Measurements from ENCODE around the gene GPC5.
"Not testable (repeated sequence)": the region's sequence is repeated elsewhere in the genome, so short reads cannot be mapped to it uniquely, and the experiment has no call there.

Gene GPC5

DNA sequence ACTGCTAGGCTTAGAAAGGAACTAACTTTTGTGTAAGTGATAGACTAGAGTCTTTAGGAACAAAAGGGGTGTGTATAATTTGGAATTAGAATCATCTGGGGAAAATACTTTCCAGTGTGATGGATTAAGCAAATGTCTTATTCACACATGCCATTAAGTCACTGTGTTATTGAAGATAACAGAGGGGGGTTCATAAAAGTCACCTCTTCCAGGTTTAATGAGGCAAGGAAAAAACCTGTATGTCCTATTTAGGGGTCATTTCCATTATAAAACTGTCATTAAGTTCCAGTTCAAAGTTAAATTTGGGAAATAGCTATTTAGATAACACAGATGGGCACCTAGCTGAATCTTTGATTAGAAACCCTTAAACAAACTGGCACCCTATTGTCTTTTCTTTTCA lies 1323.2 kb downstream of the GPC5 start:
- no peak for DNase-seq

- DNase-seq: no peak
Observed at GRCh38 chr13:92727118-92727517, 1328.7 kb downstream of the GPC5 start.

DNA sequence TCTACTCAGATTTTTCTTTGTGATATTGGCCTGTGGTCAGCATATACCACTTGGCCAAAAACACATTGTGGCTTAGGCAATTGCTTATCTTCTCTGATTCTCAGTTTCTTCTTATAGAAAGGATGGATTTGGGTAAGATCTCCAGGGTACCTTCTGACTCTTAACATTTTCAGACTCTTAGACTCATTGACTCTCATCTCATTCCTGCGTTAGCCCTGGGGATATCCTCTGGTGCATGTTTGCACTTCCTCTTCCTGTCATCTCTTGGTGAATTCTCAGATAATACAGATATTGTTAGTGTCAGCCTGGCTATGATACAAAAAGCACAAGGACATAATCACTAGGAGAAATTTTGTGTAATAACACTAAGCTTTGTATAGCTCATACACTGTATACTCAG lies 1335.6 kb downstream of the GPC5 start:
- no peak for DNase-seq

GRCh38 chr13:92734545-92734944 lies 1336.1 kb downstream of the GPC5 start:
- DNase-seq: no peak

GRCh38 chr13:92735909-92736308 lies 1337.5 kb downstream of the GPC5 start:
- DNase-seq: no peak

- no peak for DNase-seq
Observed at GRCh38 chr13:92739306-92739818, 1340.9 kb downstream of the GPC5 start.

DNA sequence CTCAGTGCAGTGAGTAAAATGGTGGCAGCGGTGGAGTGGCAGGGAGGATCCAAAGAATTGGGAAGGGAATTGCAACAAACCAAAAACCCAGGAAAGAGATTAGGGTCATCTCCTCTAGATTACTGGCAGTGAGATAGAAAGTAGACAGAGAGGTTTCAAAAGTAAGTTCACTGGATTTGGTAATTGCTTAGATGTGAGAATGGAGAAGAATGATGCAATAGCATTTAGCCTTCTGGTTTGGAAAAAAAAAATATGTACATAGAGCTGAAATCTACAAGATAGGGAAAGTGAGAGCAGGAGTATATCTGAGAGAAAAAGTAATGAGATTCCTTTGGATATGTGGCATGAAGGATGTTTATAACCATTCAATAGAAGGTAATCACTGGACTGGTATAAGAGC lies 1345.6 kb downstream of the GPC5 start:
- no peak for DNase-seq

- DNase-seq: no peak
Observed at GRCh38 chr13:92745258-92745657, 1346.8 kb downstream of the GPC5 start.

GRCh38 chr13:92752705-92753104 lies 1354.3 kb downstream of the GPC5 start:
- not testable (repeated sequence) for DNase-seq

DNA sequence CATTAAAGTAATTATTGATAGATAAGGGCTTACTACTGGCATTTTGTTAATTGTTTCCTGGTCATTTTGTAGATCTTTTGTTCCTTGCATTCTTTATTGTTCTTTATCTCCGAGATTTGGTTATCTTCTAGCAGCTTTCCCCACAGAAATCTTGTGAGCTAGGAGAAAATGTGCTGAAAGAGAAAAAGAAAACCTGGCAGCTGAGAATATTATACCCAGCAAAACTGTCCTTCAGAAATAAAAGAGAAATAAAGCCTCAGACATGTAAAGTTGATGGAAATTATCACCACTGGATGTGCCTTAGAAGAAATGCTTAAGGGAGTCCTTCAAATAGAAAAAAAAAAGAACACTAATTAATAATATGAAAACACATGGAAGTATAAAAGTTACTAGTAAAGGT lies 1363.3 kb downstream of the GPC5 start:
- no peak for DNase-seq

GRCh38 chr13:92767468-92767867 lies 1369.0 kb downstream of the GPC5 start:
- no peak for DNase-seq

DNA sequence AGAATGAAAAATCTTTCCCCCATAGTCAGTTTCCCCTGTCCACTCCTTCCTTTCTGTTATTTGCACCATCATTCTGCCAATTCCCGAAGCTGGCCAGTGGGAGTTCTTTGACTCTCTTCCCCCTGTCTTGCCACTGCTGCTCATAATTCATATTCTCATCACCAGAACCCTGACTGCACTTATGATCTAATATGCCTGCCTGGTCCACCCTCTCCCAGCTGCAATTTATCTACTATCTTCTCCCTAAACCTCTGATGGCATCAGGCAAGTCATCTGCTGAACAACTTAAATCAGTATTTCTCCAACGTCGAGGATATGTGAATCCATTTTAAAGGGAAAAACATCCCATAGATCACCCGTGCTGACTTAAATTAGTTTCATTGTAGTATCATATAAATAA lies 1370.2 kb downstream of the GPC5 start:
- no peak for DNase-seq

DNA sequence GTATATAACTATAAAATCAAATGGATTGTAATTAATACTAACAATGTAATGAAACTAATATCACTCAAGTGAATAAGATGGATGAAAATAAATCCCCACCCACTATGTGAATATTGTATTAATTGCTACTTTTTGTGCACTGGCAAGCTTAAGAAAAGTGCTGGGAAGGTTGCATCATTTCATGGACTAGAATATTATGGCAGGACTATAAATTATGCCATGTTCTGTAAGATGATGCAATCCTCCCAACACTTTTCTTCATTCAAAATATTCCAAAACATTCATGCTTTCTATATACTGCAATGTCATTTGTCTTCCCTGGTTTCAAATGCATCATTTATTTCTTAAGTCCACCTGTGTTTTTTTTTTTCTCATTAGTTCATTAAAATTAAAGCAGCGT lies 1370.6 kb downstream of the GPC5 start:
- no peak for DNase-seq

GRCh38 chr13:92775658-92776057 lies 1377.2 kb downstream of the GPC5 start:
- DNase-seq: no peak

DNA sequence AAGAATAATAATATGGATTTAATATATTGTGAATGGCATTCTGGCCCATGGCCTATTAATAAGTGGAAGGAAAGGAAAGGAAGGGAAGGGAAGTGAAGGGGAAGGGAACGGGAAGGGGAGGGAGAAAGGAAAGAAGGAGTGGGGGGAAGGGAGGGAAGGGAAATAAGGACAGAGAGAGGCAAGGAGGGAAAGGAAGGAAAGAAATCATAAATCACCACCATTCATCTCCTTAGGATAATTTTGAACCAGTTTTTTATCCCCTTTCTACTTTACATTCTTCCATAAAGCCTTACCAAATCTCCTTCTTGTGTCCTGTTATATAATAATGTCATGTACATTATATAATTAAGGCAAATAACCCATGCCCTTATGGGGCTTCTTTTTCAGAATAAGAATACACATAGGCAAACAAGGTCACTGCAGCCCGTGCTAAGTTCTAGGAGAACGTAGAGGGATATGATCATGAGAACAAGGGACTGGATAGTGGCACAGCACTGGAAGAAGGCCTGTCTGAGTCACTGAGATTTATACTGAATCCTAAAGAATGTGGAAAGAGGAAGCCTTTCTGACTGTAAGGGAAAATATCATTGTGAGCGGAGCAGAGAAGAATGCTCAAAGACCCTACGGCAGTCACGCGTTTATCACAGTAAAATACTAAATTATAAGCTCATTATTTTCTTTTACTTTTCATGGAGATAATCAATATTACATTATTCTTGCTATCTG lies 1383.7 kb downstream of the GPC5 start:
- no peak for DNase-seq

DNA sequence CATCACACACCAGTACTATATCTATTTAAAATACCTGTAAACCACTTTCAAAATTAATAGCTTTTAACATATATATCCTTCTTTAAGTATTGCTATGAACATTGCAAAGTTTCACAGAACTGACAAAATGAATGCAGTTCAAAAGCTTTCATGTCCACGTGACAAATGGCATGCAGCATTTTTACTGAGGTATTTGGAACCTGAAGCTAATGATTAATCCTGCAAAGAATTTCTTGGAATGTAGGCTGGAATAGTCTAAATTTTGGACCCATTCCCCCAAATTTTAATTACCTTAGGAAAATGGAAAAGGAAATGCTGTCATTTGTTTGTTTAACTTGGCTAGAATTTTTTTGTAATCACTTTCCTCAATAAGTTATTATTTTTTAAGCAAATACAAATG lies 1404.4 kb downstream of the GPC5 start:
- DNase-seq: no peak

- no peak for DNase-seq
Observed at GRCh38 chr13:92804346-92804745, 1405.9 kb downstream of the GPC5 start.

DNA sequence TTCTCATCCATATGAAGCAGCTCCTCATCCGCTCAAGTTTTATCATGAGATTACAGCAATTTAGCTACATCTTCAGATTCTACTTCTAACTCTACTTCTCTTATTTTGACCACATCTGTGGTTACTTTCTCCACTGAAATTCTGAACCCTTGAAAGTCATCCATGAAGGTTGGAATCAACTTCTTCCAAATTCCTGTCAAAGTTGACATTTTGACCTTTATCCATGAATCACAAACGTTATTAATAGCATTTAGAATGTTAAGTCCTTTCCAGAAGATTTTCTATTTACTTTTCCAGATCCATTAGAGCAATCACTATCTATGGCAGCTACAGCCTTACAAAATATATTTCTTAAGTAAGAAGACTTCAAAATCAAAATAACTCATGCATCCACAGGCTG lies 1406.5 kb downstream of the GPC5 start:
- no peak for DNase-seq

- no peak for DNase-seq
Observed at GRCh38 chr13:92805766-92806165, 1407.3 kb downstream of the GPC5 start.

GRCh38 chr13:92806215-92806614 lies 1407.8 kb downstream of the GPC5 start:
- no peak for DNase-seq

GRCh38 chr13:92807353-92807752 lies 1408.9 kb downstream of the GPC5 start:
- no peak for DNase-seq

DNA sequence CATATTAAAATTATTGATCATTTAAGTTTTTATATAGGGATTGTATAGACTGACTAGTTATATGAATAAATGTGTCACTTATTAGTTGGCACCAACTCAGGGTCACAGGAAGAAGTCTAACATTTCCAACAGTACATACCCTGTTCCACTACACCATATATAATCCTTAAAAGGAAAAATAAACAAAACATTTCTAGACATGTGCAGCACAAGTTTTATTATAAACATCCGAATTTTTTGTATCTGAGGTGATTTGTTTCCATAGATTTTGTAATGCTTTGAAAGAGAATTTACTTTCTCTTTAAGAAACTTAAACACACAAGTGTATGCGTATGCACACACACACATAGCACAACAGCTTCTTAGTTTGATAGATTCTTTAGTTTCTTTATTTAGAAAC lies 1409.5 kb downstream of the GPC5 start:
- no peak for DNase-seq

- DNase-seq: no peak
Observed at GRCh38 chr13:92821324-92821723, 1422.9 kb downstream of the GPC5 start.

GRCh38 chr13:92823059-92823458 lies 1424.6 kb downstream of the GPC5 start:
- DNase-seq: peak; percentile 83

GRCh38 chr13:92825938-92826596 lies 1427.6 kb downstream of the GPC5 start:
- DNase-seq: no peak
